Left lung (tissue), 10 donors: ENCODE measurements around the gene ZC3H12A. TPM values are rescaled to one million over a fixed set of nuclear protein-coding genes. Genes with fewer than 3 reads are reported as not detected.

Source experiments
- ATAC-seq: fragments of 200-7000 bp; cut with Tn5 transposase; one replicate; pipeline ENCODE4 v1.9.1; 2020; ENCODE audit warnings: moderate library complexity
- DNase-seq, 4 donors: peaks; one replicate each; pipeline ENCODE4 v3.0.0-alpha.2; 2013 to 2020
- H3K27ac ChIP-seq, 2 donors: fragments of 200-600 bp; sonication (generic) in 1 of 2; one replicate each; pipeline versions ENCODE4 v1.5.0 to v1.8.0; 2020 to 2021
- H3K27me3 ChIP-seq, 2 donors: fragments of 200-600 bp; sonication (generic) in 1 of 2; one replicate each; pipeline versions ENCODE4 v1.5.0 to v1.8.0; 2020 to 2021
- H3K36me3 ChIP-seq, 2 donors: fragments of 200-600 bp; sonication (generic) in 1 of 2; one replicate each; pipeline versions ENCODE4 v1.5.0 to v1.8.0; 2020 to 2021
- H3K4me1 ChIP-seq, 2 donors: fragments of 200-600 bp; one replicate each; pipeline ENCODE4 v1.8.0; 2021
- H3K4me3 ChIP-seq, 2 donors: fragments of 200-600 bp; sonication (generic) in 1 of 2; one replicate each; pipeline versions ENCODE4 v1.5.0 to v1.8.0; 2020 to 2021; ENCODE audit warnings: mild to moderate bottlenecking in 1 of 2
- H3K9me3 ChIP-seq, 2 donors: fragments of 200-600 bp; sonication (generic) in 1 of 2; one replicate each; pipeline versions ENCODE4 v1.5.0 to v1.8.0; 2020 to 2021
- intact Hi-C, 2 donors: fragments of 100-400 bp; cut with DNase I; formaldehyde crosslinking; loops; one replicate each; pipeline versions ENCODE4 v1.11.2 to v1.14.2; 2022
- polyA plus RNA-seq, 6 donors: library from polyadenylated mRNA; unstranded; fragments of 120-200 nt; gene quantifications; one replicate each; pipeline ENCODE4 v1.2.1, GENCODE V29; 2013; ENCODE audit not compliant: insufficient read length in 6 of 6
- total RNA-seq, 2 donors: library from RNA; stranded (reverse); fragmentation: NEBNext Ultra II Directional; extraction: Animal tissue kit (Norgen Biotek cat#: 25700); gene quantifications; one replicate each; pipeline ENCODE4 v1.2.1, GENCODE V29; 2021
- TF ChIP-seq, protein P1 (sequence below), 2 donors: fragments of 200-600 bp; sonication (generic) in 1 of 2; IDR thresholded peaks; one replicate each; pipeline versions ENCODE4 v1.5.0 to v1.8.0; 2021; ENCODE audit warnings: antibody characterized with exemption in 2 of 2
- donor health status: DM: no; HTN: yes; CAD: no.
- donor health status: DM: no; HTN: no; CAD: no.

Gene ZC3H12A
- total and polyA plus RNA-seq, 8 donors = 1.1 to 28.0 (median 2.3) TPM

DNA sequence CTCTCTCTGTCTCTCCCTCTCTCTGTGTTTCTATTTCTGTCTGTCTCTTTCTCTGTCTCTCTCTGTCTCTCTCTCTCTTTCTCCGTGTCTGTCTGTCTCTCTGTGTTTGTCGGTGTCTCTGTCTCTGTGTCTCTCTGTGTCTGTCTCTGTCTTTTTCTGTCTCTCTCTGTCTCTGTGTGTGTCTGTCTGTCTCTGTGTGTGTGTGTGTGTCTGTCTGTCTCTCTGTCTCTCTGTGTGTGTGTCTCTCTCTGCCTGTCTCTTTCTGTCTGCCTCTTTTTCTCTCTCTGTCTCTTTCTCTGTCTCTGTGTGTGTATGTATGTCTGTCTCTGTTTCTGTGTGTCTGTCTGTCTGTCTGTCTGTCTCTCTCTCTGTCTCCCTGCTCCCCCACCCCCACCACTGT lies 31.7 kb upstream of the ZC3H12A start:
- no peaks in the 10 kb centered on the region for H3K4me1 ChIP-seq
- H3K27ac ChIP-seq = no peak overlapping the region
- DNase-seq (no peak), ATAC-seq (no peak)
- intact Hi-C loops = no loop called here
- no peak overlapping the region for H3K4me3 ChIP-seq
- TF ChIP-seq, protein P1, sequence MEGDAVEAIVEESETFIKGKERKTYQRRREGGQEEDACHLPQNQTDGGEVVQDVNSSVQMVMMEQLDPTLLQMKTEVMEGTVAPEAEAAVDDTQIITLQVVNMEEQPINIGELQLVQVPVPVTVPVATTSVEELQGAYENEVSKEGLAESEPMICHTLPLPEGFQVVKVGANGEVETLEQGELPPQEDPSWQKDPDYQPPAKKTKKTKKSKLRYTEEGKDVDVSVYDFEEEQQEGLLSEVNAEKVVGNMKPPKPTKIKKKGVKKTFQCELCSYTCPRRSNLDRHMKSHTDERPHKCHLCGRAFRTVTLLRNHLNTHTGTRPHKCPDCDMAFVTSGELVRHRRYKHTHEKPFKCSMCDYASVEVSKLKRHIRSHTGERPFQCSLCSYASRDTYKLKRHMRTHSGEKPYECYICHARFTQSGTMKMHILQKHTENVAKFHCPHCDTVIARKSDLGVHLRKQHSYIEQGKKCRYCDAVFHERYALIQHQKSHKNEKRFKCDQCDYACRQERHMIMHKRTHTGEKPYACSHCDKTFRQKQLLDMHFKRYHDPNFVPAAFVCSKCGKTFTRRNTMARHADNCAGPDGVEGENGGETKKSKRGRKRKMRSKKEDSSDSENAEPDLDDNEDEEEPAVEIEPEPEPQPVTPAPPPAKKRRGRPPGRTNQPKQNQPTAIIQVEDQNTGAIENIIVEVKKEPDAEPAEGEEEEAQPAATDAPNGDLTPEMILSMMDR (IDR thresholded peaks at IDR 0.05) = no peak
- no peaks in the 10 kb centered on the region for H3K36me3 ChIP-seq
- H3K9me3 ChIP-seq = no peaks in the 10 kb centered on the region
- H3K27me3 ChIP-seq = peaks cover 0 to 27% of the 10 kb centered on the region in 2 donors

DNA sequence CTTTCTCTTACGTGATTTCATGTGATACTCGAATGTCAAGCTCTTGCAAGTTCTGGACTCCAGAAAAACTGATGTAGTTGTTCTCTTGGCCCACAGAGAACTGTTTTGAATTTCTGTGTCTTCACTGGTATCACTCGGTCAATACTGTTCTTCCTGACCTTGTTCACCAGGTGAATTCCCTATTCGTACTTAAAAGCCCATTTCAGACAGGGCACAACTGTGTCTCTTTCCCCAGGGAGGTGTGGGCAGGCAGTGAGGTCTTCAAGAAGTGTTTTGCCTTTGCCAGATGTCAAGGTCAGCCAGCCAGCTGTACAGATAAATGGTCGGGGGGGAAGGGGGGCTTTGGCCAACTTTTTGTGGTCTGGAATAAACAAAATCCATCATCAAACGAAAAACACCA lies 27.5 kb upstream of the ZC3H12A start:
- Histone ChIP-seq H3K27ac (no peak overlapping the region), H3K9me3 (no peaks in the 10 kb centered on the region), H3K27me3 (peaks cover 0 to 35% of the 10 kb centered on the region in 2 donors), H3K4me3 (no peak overlapping the region), H3K36me3 (no peaks in the 10 kb centered on the region), H3K4me1 (no peaks in the 10 kb centered on the region)
- intact Hi-C loops = no loop called here
- TF ChIP-seq, protein P1 (IDR thresholded peaks at IDR 0.05) = no peak
- no peak for ATAC-seq
- no peak for DNase-seq

DNA sequence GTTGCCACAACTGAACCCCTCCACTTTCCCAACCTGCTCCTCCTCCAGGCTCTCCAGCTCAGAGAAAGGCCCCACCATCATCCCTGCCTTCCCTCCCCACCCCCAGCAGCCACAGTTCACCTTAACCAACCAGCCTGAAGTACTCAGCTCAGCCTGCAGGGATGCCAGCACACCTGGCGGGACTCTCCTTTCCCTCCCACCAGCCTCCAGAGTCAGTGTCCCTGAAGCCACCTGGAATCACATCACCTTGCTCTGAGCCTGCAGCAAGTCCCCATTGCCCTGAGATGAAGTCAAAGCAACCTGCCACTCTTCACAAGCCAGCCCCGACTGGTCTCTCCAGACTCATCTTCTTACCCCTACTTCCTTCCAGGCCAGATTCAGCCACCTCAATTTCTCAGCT lies 26.2 kb upstream of the ZC3H12A start:
- H3K4me1 ChIP-seq = no peaks in the 10 kb centered on the region
- H3K36me3 ChIP-seq = no peaks in the 10 kb centered on the region
- no peaks in the 10 kb centered on the region for H3K9me3 ChIP-seq
- H3K27me3 ChIP-seq = peaks cover 0 to 35% of the 10 kb centered on the region in 2 donors
- ATAC-seq (no peak), DNase-seq (no peak)
- TF ChIP-seq, protein P1 (IDR thresholded peaks at IDR 0.05) = no peak
- intact Hi-C loops = no loop called here
- no peak overlapping the region for H3K4me3 ChIP-seq
- no peak overlapping the region for H3K27ac ChIP-seq

DNA sequence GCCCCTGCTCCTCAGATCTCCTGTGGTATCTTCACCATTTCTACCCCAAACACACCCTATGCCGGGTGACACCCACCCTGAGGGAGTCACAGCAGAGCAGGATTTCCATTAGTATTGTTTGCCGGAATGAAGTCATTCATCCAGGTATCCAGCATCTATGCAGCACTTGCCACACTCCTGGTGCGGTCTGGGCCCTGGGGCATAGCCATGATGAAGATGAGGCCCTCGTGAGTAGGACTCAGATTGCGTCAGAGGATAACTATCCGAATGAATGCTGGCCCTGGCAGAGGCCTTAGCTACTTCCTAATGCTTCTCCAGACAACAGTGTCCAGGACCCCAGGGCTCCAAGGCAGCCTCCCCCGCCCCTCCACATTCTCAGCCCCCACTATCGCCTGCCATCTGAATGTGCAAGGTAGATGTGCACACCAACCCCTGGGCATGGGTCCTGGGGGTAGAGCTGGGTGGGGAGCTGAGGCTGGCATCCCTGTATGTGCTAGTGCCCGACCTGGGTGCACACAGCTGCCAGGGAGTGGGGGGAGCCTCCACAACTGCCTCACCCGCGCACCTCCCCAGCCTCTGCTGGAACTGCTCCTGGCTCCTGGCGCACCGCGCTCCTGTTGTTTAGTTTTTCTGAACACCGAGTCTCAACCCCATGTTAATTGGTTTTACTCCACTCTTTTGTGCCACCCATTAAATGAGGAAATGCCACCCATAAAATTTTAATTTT lies 25.5 kb upstream of the ZC3H12A start:
- Histone ChIP-seq H3K4me1 (no peaks in the 10 kb centered on the region), H3K4me3 (no peak overlapping the region), H3K36me3 (no peaks in the 10 kb centered on the region), H3K27ac (no peak overlapping the region), H3K27me3 (peaks cover 0 to 35% of the 10 kb centered on the region in 2 donors), H3K9me3 (no peaks in the 10 kb centered on the region)
- no peak for ATAC-seq
- DNase-seq = no peak
- intact Hi-C loops = no loop called here
- TF ChIP-seq, protein P1 (IDR thresholded peaks at IDR 0.05) = no peak

DNA sequence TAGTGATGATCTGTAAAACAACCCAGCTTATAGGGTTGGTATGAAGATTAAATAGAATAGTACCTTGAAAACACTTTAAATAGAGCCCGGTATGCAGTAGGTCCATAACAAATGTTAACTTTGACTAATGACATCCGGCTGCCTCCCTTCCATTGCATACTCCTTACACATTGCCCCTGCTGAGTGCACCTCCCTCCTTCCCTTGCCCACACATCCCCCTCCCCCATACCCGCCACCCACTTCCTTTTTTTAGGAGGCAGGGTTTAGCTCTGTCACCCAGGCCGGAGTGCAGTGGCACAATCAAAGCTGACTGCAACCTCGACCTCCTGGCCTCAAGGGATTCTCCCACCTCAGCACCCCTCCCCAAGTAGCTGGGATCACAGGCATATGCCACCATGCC lies 24.4 kb upstream of the ZC3H12A start:
- DNase-seq (peak in 1 of 4 donors; percentile 51), ATAC-seq (peak; percentile 11)
- TF ChIP-seq, protein P1 (IDR thresholded peaks at IDR 0.05) = no peak
- Histone ChIP-seq H3K27me3 (peaks cover 0 to 35% of the 10 kb centered on the region in 2 donors), H3K4me3 (no peak overlapping the region), H3K36me3 (no peaks in the 10 kb centered on the region), H3K9me3 (no peaks in the 10 kb centered on the region), H3K4me1 (peaks cover 0 to 4% of the 10 kb centered on the region in 2 donors), H3K27ac (no peak overlapping the region)
- intact Hi-C loops = loop anchor here in 1 of 2 donors (5.0 to 10.0 kb wide), 2 partner anchors 37 to 235 kb away; no protein-coding TSS in a partner anchor
